Measurements from ENCODE around the gene ANKRD28. TPM values are rescaled to one million over a fixed set of nuclear protein-coding genes. Genes with fewer than 3 reads are reported as not detected.
A peak's percentile ranks its signal among the peaks of the same experiment; 100 is the strongest.

Gene ANKRD28
- total and polyA plus RNA-seq, 2 of the 13 experiments (the other 11 are each of a cell fraction or from before 2014, with no cell fraction given) = 21.0 to 28.9 TPM

GRCh38 chr3:15634671-15635070 lies 163.1 kb downstream of the ANKRD28 start:
- Histone ChIP-seq H3K4me3 (replicated peaks in 1 of 3; ENCODE audit: insufficient read depth in 1 of 3, low read depth in 2 of 3, low read length in 3 of 3) (no peak overlapping the region), H3K79me2 (ENCODE audit: insufficient read depth, low read length) (no peaks in the 10 kb centered on the region), H3K9me3 (ENCODE audit: low read length) (no peaks in the 10 kb centered on the region), H3K9ac (ENCODE audit: insufficient read depth, low read depth, low read length) (no peak overlapping the region), H4K20me1 (ENCODE audit: insufficient read depth, low read length) (no peaks in the 10 kb centered on the region), H2AFZ (ENCODE audit: low read length) (no peak overlapping the region), H3K36me3 (replicated peaks in 1 of 2; ENCODE audit: control insufficient read depth in 1 of 2, insufficient read depth in 2 of 2, low read length in 2 of 2) (no peaks in the 10 kb centered on the region), H3K4me1 (ENCODE audit: insufficient read depth, low read length) (peaks cover 12% of the 10 kb centered on the region), H3K4me2 (ENCODE audit: low read depth, low read length) (no peak overlapping the region), H3K27me3 (ENCODE audit: control insufficient read depth in 1 of 2, insufficient read depth in 2 of 2, low read length in 2 of 2) (no peaks in the 10 kb centered on the region), H3K27ac (ENCODE audit: extremely low read length, insufficient read depth, low read length) (no peak overlapping the region)
- in situ Hi-C loops (cut with HindIII; ENCODE audit: extremely low pct_ligation_motif_present, low pct_unique_long_range_greater_than_20kb) = loop anchor here (25.0 kb wide), 1 partner anchor 603 kb away; no protein-coding TSS in a partner anchor
- BruUV-seq (replicated peaks) = no TSS peak
- FAIRE-seq (no peak), ATAC-seq (no peak), DNase-seq (ENCODE audit: low spot score) (no peak)
- POLR2A ChIA-PET = no interaction called here
- CTCF ChIA-PET (ENCODE audit: low intra/inter-chr PET ratio, low total read pairs) = no interaction called here
- 96% methylated on average over 2 of the region's 2 CpGs for WGBS (ENCODE audit: low lambda C conversion rate)
- no peak for TF ChIP-seq KDM5B (CRISPR knock-in tag; IDR thresholded peaks at IDR 0.05; ENCODE audit: borderline replicate concordance)
- peak in 1 of 2 experiments; percentile 43; a peak in 2 of 4 replicates for TF ChIP-seq MAFK (conservative IDR thresholded peaks at IDR 0.05 in 1 of 2, IDR thresholded peaks at IDR 0.05 in 1 of 2; ENCODE audit: low read length in 2 of 2)
- intact Hi-C loops (cut with micrococcal nuclease; ENCODE audit: unreplicated experiment) = loop anchor here (5.0 kb wide), 1 partner anchor 543 kb away; no protein-coding TSS in a partner anchor

- Histone ChIP-seq H3K36me3 (replicated peaks in 1 of 2; ENCODE audit: control insufficient read depth in 1 of 2, insufficient read depth in 2 of 2, low read length in 2 of 2) (no peaks in the 10 kb centered on the region), H3K27me3 (ENCODE audit: control insufficient read depth in 1 of 2, insufficient read depth in 2 of 2, low read length in 2 of 2) (no peaks in the 10 kb centered on the region), H3K9me3 (ENCODE audit: low read length) (no peaks in the 10 kb centered on the region), H4K20me1 (ENCODE audit: insufficient read depth, low read length) (no peaks in the 10 kb centered on the region), H3K4me1 (ENCODE audit: insufficient read depth, low read length) (peaks cover 12% of the 10 kb centered on the region), H3K4me2 (ENCODE audit: low read depth, low read length) (no peak overlapping the region), H3K4me3 (replicated peaks in 1 of 3; ENCODE audit: insufficient read depth in 1 of 3, low read depth in 2 of 3, low read length in 3 of 3) (no peak overlapping the region), H3K27ac (ENCODE audit: extremely low read length, insufficient read depth, low read length) (no peak overlapping the region), H2AFZ (ENCODE audit: low read length) (no peak overlapping the region), H3K79me2 (ENCODE audit: insufficient read depth, low read length) (no peaks in the 10 kb centered on the region), H3K9ac (ENCODE audit: insufficient read depth, low read depth, low read length) (no peak overlapping the region)
- ATAC-seq = no peak
- no peak for FAIRE-seq
- WGBS (ENCODE audit: low lambda C conversion rate) = 83% methylated on average over 4 of the region's 4 CpGs
- ChIA-PET CTCF (ENCODE audit: low intra/inter-chr PET ratio, low total read pairs) (no interaction called here), POLR2A (no interaction called here)
- in situ Hi-C loops (cut with HindIII; ENCODE audit: extremely low pct_ligation_motif_present, low pct_unique_long_range_greater_than_20kb) (loop anchor here (25.0 kb wide), 1 partner anchor 603 kb away; no protein-coding TSS in a partner anchor), intact Hi-C loops (cut with micrococcal nuclease; ENCODE audit: unreplicated experiment) (loop anchor here (5.0 kb wide), 1 partner anchor 543 kb away; no protein-coding TSS in a partner anchor)
- DNase-seq (ENCODE audit: low spot score) = no peak
- no TSS peak for BruUV-seq (replicated peaks)
- TF ChIP-seq MED1 (CRISPR knock-in tag; IDR thresholded peaks at IDR 0.05) (no peak), CEBPZ (IDR thresholded peaks at IDR 0.05; ENCODE audit: low read length) (no peak), ZUFSP (CRISPR knock-in tag; IDR thresholded peaks at IDR 0.05; ENCODE audit: borderline replicate concordance) (no peak), ZBTB20 (CRISPR knock-in tag; IDR thresholded peaks at IDR 0.05; ENCODE audit: borderline replicate concordance, low read depth) (no peak), KDM2A (CRISPR knock-in tag; IDR thresholded peaks at IDR 0.05; ENCODE audit: borderline replicate concordance, low read depth) (no peak), ZNF446 (CRISPR knock-in tag; IDR thresholded peaks at IDR 0.05) (no peak), KDM3A (CRISPR knock-in tag; IDR thresholded peaks at IDR 0.05; ENCODE audit: low read depth) (no peak), LCORL (IDR thresholded peaks at IDR 0.05) (no peak), LCORL (CRISPR knock-in tag; IDR thresholded peaks at IDR 0.05) (no peak), ELF3 (CRISPR knock-in tag; IDR thresholded peaks at IDR 0.05) (no peak), FOXC1 (CRISPR knock-in tag; IDR thresholded peaks at IDR 0.05; ENCODE audit: borderline replicate concordance) (no peak)
Observed at GRCh38 chr3:15633766-15634598, 163.8 kb downstream of the ANKRD28 start.

All from HepG2 (cell line).